ENCODE data around the gene CRYGS. TPM values are rescaled to one million over a fixed set of nuclear protein-coding genes. Genes with fewer than 3 reads are reported as not detected.

Gene CRYGS
- polyA plus RNA-seq, 1 of the 3 experiments (the other 2 are of a cell fraction) = 2.1 TPM

- H4K20me1 ChIP-seq (ENCODE audit: insufficient read depth) = no peaks in the 10 kb centered on the region
- no peaks in the 10 kb centered on the region for H3K9me2 ChIP-seq
- H3K36me3 ChIP-seq (replicated peaks in 1 of 2; ENCODE audit: control insufficient read depth in 1 of 2, insufficient read depth in 2 of 2, low read length in 1 of 2) = no peaks in the 10 kb centered on the region
- no peaks in the 10 kb centered on the region for H3F3A ChIP-seq (replicated peaks; ENCODE audit: insufficient read depth)
- H3K27ac ChIP-seq (ENCODE audit: low read depth in 2 of 2, low read length in 1 of 2) = no peak overlapping the region
- 53% methylated on average over 4 of the region's 4 CpGs for WGBS (ENCODE audit: low lambda C conversion rate)
- no peak overlapping the region for H3K4me2 ChIP-seq
- DNase-seq = no peak
- peaks cover 0 to 2% of the 10 kb centered on the region in 2 experiments; a peak in 2 of 4 replicates for H3K4me1 ChIP-seq (ENCODE audit: control insufficient read depth in 1 of 2, insufficient read depth in 2 of 2, low read depth in 1 of 2, low read length in 1 of 2)
- CTCF ChIA-PET = no interaction called here
- no peaks in the 10 kb centered on the region for H3K9me3 ChIP-seq
- H3K27me3 ChIP-seq (ENCODE audit: insufficient read depth) = no peaks in the 10 kb centered on the region; the same call in 1 of the 2 replicates
- no peaks in the 10 kb centered on the region for H3K79me2 ChIP-seq (ENCODE audit: insufficient read depth)
- no peak overlapping the region for H3K9ac ChIP-seq
- POLR2A ChIA-PET = no interaction called here
- no peak overlapping the region for H3K4me3 ChIP-seq (ENCODE audit: low read depth in 2 of 2, low read length in 1 of 2)
- TF ChIP-seq SMC3 (IDR thresholded peaks at IDR 0.05; ENCODE audit: low read depth, low read length) (no peak), EZH2phosphoT487 (IDR thresholded peaks at IDR 0.05; ENCODE audit: borderline replicate concordance, low read depth) (no peak), EP300 (IDR thresholded peaks at IDR 0.05; ENCODE audit: borderline replicate concordance in 1 of 2, low read depth in 1 of 2, low read length in 1 of 2) (no peak), RCOR1 (IDR thresholded peaks at IDR 0.05; ENCODE audit: low read length) (no peak)
- H2AFZ ChIP-seq (ENCODE audit: low read depth) = no peak overlapping the region
Measured at GRCh38 chr3:186511245-186511644, 32.9 kb downstream of the CRYGS start.

GRCh38 chr3:186510374-186511079, 33.7 kb downstream of the CRYGS start:
- Histone ChIP-seq H3K4me2 (no peak overlapping the region), H2AFZ (ENCODE audit: low read depth) (no peak overlapping the region), H3K4me1 (ENCODE audit: control insufficient read depth in 1 of 2, insufficient read depth in 2 of 2, low read depth in 1 of 2, low read length in 1 of 2) (peaks cover 0 to 2% of the 10 kb centered on the region in 2 experiments; a peak in 2 of 4 replicates), H3K9me2 (no peaks in the 10 kb centered on the region), H3K27ac (ENCODE audit: low read depth in 2 of 2, low read length in 1 of 2) (no peak overlapping the region), H3K79me2 (ENCODE audit: insufficient read depth) (no peaks in the 10 kb centered on the region), H3F3A (replicated peaks; ENCODE audit: insufficient read depth) (no peaks in the 10 kb centered on the region), H3K27me3 (ENCODE audit: insufficient read depth) (no peaks in the 10 kb centered on the region; the same call in 1 of the 2 replicates), H4K20me1 (ENCODE audit: insufficient read depth) (no peaks in the 10 kb centered on the region), H3K9ac (no peak overlapping the region), H3K36me3 (replicated peaks in 1 of 2; ENCODE audit: control insufficient read depth in 1 of 2, insufficient read depth in 2 of 2, low read length in 1 of 2) (no peaks in the 10 kb centered on the region), H3K4me3 (ENCODE audit: low read depth in 2 of 2, low read length in 1 of 2) (no peak overlapping the region), H3K9me3 (no peaks in the 10 kb centered on the region)
- DNase-seq = no peak
- TF ChIP-seq FOXM1 (IDR thresholded peaks at IDR 0.05; ENCODE audit: low read depth) (no peak), ELF1 (IDR thresholded peaks at IDR 0.05) (no peak), REST (IDR thresholded peaks at IDR 0.05; ENCODE audit: low read depth, low read length) (no peak), NFIC (IDR thresholded peaks at IDR 0.05; ENCODE audit: borderline replicate concordance) (no peak), USF2 (IDR thresholded peaks at IDR 0.05; ENCODE audit: borderline replicate concordance, low read depth, low read length) (no peak)
- POLR2A ChIA-PET = no interaction called here
- 36% methylated on average over 9 of the region's 9 CpGs for WGBS (ENCODE audit: low lambda C conversion rate)
- CTCF ChIA-PET = interaction anchor here (0.9 kb wide), 1 partner anchor 29 kb away, joined by 5 read pairs; no protein-coding TSS in a partner anchor
